HCT116 (cell line): ENCODE results near the gene COX7B. TPM values are rescaled to one million over a fixed set of nuclear protein-coding genes. Genes with fewer than 3 reads are reported as not detected.

Experiments
- ATAC-seq: fragments of 200-7000 bp; cut with Tn5 transposase; 2 replicates; pipeline ENCODE4 v1.9.1; 2020; ENCODE audit warnings: mild to moderate bottlenecking, moderate library complexity
- BruUV-seq: library from RNA; stranded (reverse); fragments of 400-500 nt; replicated peaks from 2 replicates; lab custom pipeline; 2021; lab: Mats Ljungman, UMichigan
- CTCF ChIA-PET: fragments of 300-600 bp; sonication (Branson Sonifier 250); formaldehyde crosslinking; loops from one replicate; lab custom pipeline; 2021; ENCODE audit warnings: antibody characterized with exemption; lab: Charles Lee
- POLR2A ChIA-PET: fragments of 300-600, 350-600 bp; sonication (Branson Sonifier 250); formaldehyde crosslinking; loops from one replicate; lab custom pipeline; 2021; ENCODE audit warnings: antibody characterized with exemption; lab: Charles Lee
- RAD21 ChIA-PET, 2 experiments: fragments of 300-600 bp; sonication (Branson Sonifier 250); formaldehyde crosslinking; loops; one replicate each; lab custom pipeline; 2023; ENCODE audit warnings: low total read pairs in 2 of 2; ENCODE audit not compliant: uncharacterized antibody in 2 of 2, unreplicated experiment in 2 of 2, low non-redundant PET in 1 of 2; lab: Charles Lee
- DNase-seq: peaks from one replicate; pipeline ENCODE4 v3.0.0-alpha.2; 2010; ENCODE audit warnings: low read depth, low spot score
- H2AFZ ChIP-seq: fragments of 200-600 bp; shearing (Covaris generic), sonication (generic); 2 replicates; pipeline ENCODE4 v1.6.1; 2017; ENCODE audit warnings: low read depth, mixed run types, mixed read lengths, antibody characterized with exemption, low read length; ENCODE audit not compliant: poor library complexity, severe bottlenecking
- H3K27ac ChIP-seq: 2 replicates; pipeline ENCODE4 v1.5.1; 2012; ENCODE audit warnings: low read depth, low read length
- H3K27me3 ChIP-seq: fragments of 200-600 bp; sonication (generic); 2 replicates; pipeline ENCODE4 v1.6.1; 2016; ENCODE audit warnings: mixed run types, low read length, mixed read lengths; ENCODE audit not compliant: insufficient read depth
- H3K36me3 ChIP-seq, 2 experiments: fragments of 200-500 bp in 1 of 2; fragments of 200-600 bp in 1 of 2; sonication (Bioruptor generic) in 1 of 2; sonication (generic) in 1 of 2; 2 replicates each; pipeline versions ENCODE4 v1.5.1 to v1.6.1; 2014 to 2016; ENCODE audit warnings: low read length in 2 of 2, inconsistent platforms in 1 of 2, mixed read lengths in 1 of 2, mixed run types in 1 of 2; ENCODE audit not compliant: insufficient read depth in 2 of 2, control insufficient read depth in 1 of 2
- H3K4me1 ChIP-seq, 2 experiments: fragments of 200-600 bp in 1 of 2; sonication (generic) in 1 of 2; 2 replicates each; pipeline versions ENCODE4 v1.5.1 to v1.6.1; 2012 to 2017; ENCODE audit warnings: low read length in 2 of 2, inconsistent platforms in 1 of 2, mild to moderate bottlenecking in 1 of 2, mixed read lengths in 1 of 2, mixed run types in 1 of 2, moderate library complexity in 1 of 2; ENCODE audit not compliant: insufficient read depth in 2 of 2, control insufficient read depth in 1 of 2
- H3K4me2 ChIP-seq: fragments of 200-600 bp; sonication (generic); 2 replicates; pipeline ENCODE4 v1.6.1; 2017; ENCODE audit warnings: mixed run types, low read length, mixed read lengths
- H3K4me3 ChIP-seq, 2 experiments: fragments of 200-600 bp in 1 of 2; sonication (generic) in 1 of 2; replicated peaks in 1 of 2; 2 replicates each; pipeline ENCODE4 v1.5.1; 2011 to 2016; ENCODE audit warnings: low read length in 2 of 2, control low read depth in 1 of 2, low read depth in 1 of 2, mild to moderate bottlenecking in 1 of 2, mixed read lengths in 1 of 2, mixed run types in 1 of 2
- H3K79me2 ChIP-seq: fragments of 200-600 bp; sonication (generic); 2 replicates; pipeline ENCODE4 v1.6.1; 2017; ENCODE audit warnings: mild to moderate bottlenecking, mixed run types, low read length, moderate library complexity, mixed read lengths; ENCODE audit not compliant: insufficient read depth
- H3K9ac ChIP-seq: fragments of 200-600 bp; sonication (generic); 2 replicates; pipeline ENCODE4 v1.6.1; 2016; ENCODE audit warnings: low read length, mixed read lengths
- H3K9me2 ChIP-seq: fragments of 200-600 bp; sonication (generic), shearing (Covaris generic); 2 replicates; pipeline ENCODE4 v1.6.1; 2017; ENCODE audit warnings: mixed run types, mild to moderate bottlenecking, moderate library complexity; ENCODE audit not compliant: insufficient read depth
- H3K9me3 ChIP-seq, 2 experiments: fragments of 200-500 bp in 1 of 2; fragments of 200-600 bp in 1 of 2; sonication (Bioruptor generic) in 1 of 2; sonication (generic) in 1 of 2; 2 replicates each; pipeline ENCODE4 v1.6.1; 2014 to 2017; ENCODE audit warnings: low read length in 2 of 2, mixed read lengths in 2 of 2, inconsistent platforms in 1 of 2, low read depth in 1 of 2, mild to moderate bottlenecking in 1 of 2, mixed run types in 1 of 2, moderate library complexity in 1 of 2; ENCODE audit not compliant: control insufficient read depth in 1 of 2, insufficient read depth in 1 of 2
- H4K20me1 ChIP-seq: fragments of 200-600 bp; sonication (generic), shearing (Covaris generic); 2 replicates; pipeline ENCODE4 v1.6.1; 2017; ENCODE audit warnings: mixed run types, mild to moderate bottlenecking, moderate library complexity; ENCODE audit not compliant: insufficient read depth
- EZH2 ChIP-seq: fragments of 200-600 bp; sonication (generic); IDR thresholded peaks from 2 replicates; pipeline ENCODE4 v1.6.1; 2017; ENCODE audit warnings: antibody characterized with exemption, mixed run types
- POLR2A ChIP-seq: IDR thresholded peaks from 2 replicates; pipeline ENCODE4 v1.7.0; 2011; ENCODE audit warnings: borderline replicate concordance; ENCODE audit not compliant: insufficient read depth, insufficient read length; ENCODE audit errors: extremely low read depth
- POLR2AphosphoS5 ChIP-seq: IDR thresholded peaks from 2 replicates; pipeline ENCODE4 v1.6.1; 2011; ENCODE audit warnings: mild to moderate bottlenecking, low read depth, low read length, moderate library complexity
- RAD21 ChIP-seq: IDR thresholded peaks from 2 replicates; pipeline ENCODE4 v1.6.1; 2012; ENCODE audit warnings: low read depth, mild to moderate bottlenecking
- SIN3A ChIP-seq: IDR thresholded peaks from 2 replicates; pipeline ENCODE4 v1.6.1; 2012; ENCODE audit warnings: low read depth
- SP1 ChIP-seq: IDR thresholded peaks from 2 replicates; pipeline ENCODE4 v1.6.1; 2012; ENCODE audit warnings: low read depth
- YY1 ChIP-seq: IDR thresholded peaks from 2 replicates; pipeline ENCODE4 v1.6.1; 2011; ENCODE audit warnings: low read length, low read depth, moderate library complexity, mild to moderate bottlenecking; ENCODE audit not compliant: insufficient replicate concordance; ENCODE audit errors: extremely low read depth
- intact Hi-C: fragments of 100-400 bp; cut with micrococcal nuclease; formaldehyde crosslinking; loops from 2 replicates; pipeline ENCODE4 v1.10.0; 2022
- total RNA-seq: library from RNA; stranded (reverse); gene quantifications from one replicate; pipeline ENCODE4 v1.2.1, GENCODE V29; 2021; ENCODE audit not compliant: unreplicated experiment
- TF ChIP-seq, protein P1 (sequence below): IDR thresholded peaks from 2 replicates; pipeline ENCODE4 v1.6.1; 2012
- TF ChIP-seq, protein P2 (sequence below), 3 experiments: fragments of 200-600 bp in 1 of 3; sonication (generic) in 1 of 3; IDR thresholded peaks in 2 of 3; conservative IDR thresholded peaks in 1 of 3; 2 replicates each; pipeline ENCODE4 v1.5.1; 2012 to 2017; ENCODE audit warnings: low read depth in 2 of 3, low read length in 2 of 3, antibody characterized with exemption in 1 of 3, borderline replicate concordance in 1 of 3, control low read depth in 1 of 3, mild to moderate bottlenecking in 1 of 3, mixed read lengths in 1 of 3, mixed run types in 1 of 3, moderate library complexity in 1 of 3; ENCODE audit not compliant: insufficient read depth in 1 of 3

Gene COX7B
- total RNA-seq, 1 experiment from 2014 or later: 268 TPM

DNA sequence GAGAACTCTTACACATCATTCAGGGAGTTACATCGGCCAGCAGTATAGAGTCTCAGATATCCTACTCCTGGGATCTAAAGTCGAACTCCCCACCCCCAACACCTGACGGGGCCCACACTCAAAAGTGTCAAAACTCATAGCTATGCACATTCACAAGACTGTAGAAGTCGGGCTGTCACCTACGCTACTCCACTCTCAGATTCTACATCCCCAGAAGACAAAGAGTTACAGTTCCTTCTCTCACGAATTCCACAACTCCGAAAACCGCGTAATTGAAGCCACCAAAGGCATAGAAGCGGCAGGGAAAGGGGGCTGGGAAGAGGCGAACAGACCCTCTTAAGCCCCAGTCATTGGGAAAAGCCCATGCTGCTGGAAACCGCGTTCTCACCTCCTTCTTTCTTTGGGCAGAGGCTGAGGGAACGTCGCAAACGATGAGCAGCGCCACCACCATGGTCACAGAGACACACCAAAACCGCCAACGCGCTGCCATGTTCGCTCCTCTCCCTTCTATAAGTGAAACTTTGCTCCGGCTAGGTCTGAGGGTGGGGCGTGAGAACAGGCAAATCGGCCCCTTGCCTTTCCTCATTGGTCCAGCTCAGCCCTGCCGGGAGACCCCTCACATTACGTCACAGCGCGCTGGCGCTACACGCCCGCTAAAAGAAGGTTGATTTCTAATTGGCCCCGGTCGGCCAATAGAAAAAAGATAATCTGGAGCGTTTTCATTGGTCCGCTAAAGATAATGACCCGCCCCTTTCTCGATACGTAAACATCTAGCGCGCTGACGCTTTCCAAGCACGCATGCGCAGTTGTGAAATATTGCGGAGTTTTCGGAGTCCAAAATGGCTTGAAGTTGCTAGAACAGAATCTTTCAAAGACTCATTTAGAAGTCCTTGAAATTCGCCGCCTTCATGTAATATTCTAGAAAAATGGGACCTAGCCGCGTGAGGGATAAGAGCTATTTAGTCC is 4.1 kb upstream of the COX7B start, which contains the start of gene MAGT1:
Gene MAGT1, minus strand, starts transcription at position 515 of the 966 bp plus-strand sequence. Its CDS starts 25 bp downstream, at position 490.
- Histone ChIP-seq H2AFZ (no peak within 1 kb of the TSS), H3K79me2 (peaks cover 55% of the 10 kb centered on the region), H3K9ac (peak within 1 kb of the TSS; percentile 90), H3K4me3 (peak within 1 kb of the TSS; percentile 79 to 82), H3K36me3 (no peaks in the 10 kb centered on the region), H3K27ac (peak within 1 kb of the TSS; percentile 86), H4K20me1 (no peaks in the 10 kb centered on the region), H3K4me1 (peaks cover 0 to 6% of the 10 kb centered on the region in 2 experiments; a peak in 2 of 4 replicates), H3K9me2 (no peaks in the 10 kb centered on the region), H3K27me3 (no peaks in the 10 kb centered on the region), H3K9me3 (no peaks in the 10 kb centered on the region), H3K4me2 (peak within 1 kb of the TSS; percentile 84)
- ATAC-seq (peak; percentile 90), DNase-seq (peak; percentile 92)
- CTCF ChIA-PET: no interaction called here
- TF ChIP-seq RAD21: no peak
- TF ChIP-seq POLR2A: no peak
- TF ChIP-seq YY1: peak; percentile 59
- TF ChIP-seq SIN3A: 0 out of 2 replicates have a peak, but pooled peaks have one; percentile 58
- peak; percentile 80 for TF ChIP-seq POLR2AphosphoS5
- TF ChIP-seq EZH2: no peak
- TF ChIP-seq, protein P1, sequence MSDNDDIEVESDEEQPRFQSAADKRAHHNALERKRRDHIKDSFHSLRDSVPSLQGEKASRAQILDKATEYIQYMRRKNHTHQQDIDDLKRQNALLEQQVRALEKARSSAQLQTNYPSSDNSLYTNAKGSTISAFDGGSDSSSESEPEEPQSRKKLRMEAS: 0 out of 2 replicates have a peak, but pooled peaks have one; percentile 13
- TF ChIP-seq SP1: peak; percentile 68
- TF ChIP-seq, protein P2, sequence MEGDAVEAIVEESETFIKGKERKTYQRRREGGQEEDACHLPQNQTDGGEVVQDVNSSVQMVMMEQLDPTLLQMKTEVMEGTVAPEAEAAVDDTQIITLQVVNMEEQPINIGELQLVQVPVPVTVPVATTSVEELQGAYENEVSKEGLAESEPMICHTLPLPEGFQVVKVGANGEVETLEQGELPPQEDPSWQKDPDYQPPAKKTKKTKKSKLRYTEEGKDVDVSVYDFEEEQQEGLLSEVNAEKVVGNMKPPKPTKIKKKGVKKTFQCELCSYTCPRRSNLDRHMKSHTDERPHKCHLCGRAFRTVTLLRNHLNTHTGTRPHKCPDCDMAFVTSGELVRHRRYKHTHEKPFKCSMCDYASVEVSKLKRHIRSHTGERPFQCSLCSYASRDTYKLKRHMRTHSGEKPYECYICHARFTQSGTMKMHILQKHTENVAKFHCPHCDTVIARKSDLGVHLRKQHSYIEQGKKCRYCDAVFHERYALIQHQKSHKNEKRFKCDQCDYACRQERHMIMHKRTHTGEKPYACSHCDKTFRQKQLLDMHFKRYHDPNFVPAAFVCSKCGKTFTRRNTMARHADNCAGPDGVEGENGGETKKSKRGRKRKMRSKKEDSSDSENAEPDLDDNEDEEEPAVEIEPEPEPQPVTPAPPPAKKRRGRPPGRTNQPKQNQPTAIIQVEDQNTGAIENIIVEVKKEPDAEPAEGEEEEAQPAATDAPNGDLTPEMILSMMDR (IDR thresholded peaks at IDR 0.05 in 2 of 3, conservative IDR thresholded peaks at IDR 0.05 in 1 of 3; ENCODE audit: borderline replicate concordance in 1 of 3, insufficient read depth in 1 of 3, low read depth in 2 of 3, low read length in 2 of 3): no peak
- RAD21 ChIA-PET: no interaction called here
- intact Hi-C loops: loop anchor here (5.0 kb wide), 3 partner anchors 108 to 207 kb away; partner anchors contain the start of genes ATRX and PGK1
- TSS peak; percentile 71 for BruUV-seq
- POLR2A ChIA-PET: no interaction called here
